DLD1 (cell line): Measurements from ENCODE around the gene MED13L.
"Not testable (repeated sequence)": the region's sequence is repeated elsewhere in the genome, so short reads cannot be mapped to it uniquely, and the experiment has no call there.

Source experiments
- in situ Hi-C: cut with HindIII; loops from 2 replicates; pipeline ENCODE4 v1.10.0; 2017; ENCODE audit warnings: low sequenced_read_pairs

MED13L gene

DNA sequence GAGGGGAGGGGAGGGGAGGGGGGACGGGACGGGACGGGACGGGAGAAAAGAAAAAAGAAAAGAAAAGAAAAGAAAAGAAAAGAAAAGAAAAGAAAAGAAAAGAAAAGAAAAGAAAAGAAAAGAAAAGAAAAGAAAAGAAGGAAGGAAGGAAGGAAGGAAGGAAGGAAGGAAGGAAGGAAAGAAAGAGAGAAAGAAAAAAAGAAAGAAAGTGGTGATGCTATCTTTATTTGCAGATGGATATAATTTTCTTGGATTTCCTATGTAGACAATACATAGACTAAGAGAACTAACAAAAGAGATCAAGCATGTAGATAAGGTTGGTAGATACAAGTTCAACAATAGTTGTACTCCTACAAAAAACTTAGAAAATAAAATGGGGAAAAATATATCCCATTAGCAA, 245.9 kb downstream of the MED13L start:
- in situ Hi-C loops = not testable (repeated sequence)

DNA sequence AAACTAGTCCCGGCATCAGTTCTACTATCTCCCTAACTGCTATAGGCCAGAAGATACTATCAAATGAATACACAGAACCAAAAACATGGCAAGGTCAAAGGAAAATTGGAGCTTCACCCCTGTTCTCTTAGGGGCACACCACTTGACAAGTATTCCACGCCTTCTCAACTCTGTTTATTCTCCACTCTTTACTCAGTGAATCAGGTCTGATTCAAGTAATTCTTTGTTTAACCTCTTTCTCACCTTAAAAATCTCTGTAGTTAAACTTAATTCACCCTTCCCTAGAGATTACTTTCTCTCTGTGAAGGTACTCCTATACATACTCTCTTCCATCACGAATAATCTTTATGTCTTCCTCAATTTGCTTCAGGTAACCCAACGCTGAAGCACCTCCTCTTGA, 248.9 kb downstream of the MED13L start:
- in situ Hi-C loops = no loop called here

DNA sequence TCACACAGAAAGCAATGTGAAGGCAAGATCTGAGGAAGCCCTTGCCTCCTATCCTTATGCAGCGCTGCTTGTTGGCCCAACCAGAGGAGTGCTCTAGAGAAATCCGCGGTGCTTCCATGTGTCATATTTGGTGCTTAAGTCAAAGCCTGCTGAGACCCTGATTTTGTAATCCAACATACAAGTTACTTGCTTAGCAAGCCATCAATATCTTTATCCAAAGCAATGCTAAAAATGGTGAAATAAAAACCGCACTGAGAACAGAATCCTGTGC, 250.0 kb downstream of the MED13L start:
- in situ Hi-C loops = no loop called here

DNA sequence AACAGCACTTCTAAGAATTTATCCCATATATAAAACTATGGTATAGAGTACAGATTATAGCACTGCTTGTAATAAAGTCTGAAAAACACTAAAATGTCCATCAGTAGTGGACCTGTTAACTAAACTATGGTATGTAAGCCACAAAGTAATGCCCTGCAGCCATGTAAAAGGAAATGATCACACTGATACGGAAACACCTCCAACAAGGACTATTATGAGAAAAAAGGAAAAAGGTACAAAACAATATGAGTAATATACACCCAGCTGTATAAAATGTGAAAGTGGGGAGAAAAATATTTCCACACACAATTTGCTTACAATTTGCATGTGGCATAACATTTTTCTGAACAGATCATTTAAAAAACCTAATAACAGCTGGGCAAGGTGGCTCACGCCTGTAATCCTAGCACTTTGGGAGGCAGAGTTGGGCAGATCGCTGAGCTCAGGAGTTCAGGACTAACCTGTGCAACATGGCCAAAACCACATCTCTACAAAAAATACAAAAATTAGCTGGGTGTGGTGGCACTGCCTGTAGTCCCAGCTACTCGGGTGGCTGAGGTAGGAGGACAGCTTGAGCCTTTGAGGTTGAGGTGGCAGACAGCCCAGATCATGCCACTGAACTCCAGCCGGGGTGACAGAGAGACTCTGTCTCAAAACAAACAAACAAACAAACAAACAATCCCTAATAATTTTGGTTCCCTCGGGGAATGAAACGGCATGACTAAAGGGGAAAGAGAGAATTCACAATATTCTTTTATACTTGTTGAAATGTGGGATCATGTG, 250.5 kb downstream of the MED13L start:
- in situ Hi-C loops = no loop called here

DNA sequence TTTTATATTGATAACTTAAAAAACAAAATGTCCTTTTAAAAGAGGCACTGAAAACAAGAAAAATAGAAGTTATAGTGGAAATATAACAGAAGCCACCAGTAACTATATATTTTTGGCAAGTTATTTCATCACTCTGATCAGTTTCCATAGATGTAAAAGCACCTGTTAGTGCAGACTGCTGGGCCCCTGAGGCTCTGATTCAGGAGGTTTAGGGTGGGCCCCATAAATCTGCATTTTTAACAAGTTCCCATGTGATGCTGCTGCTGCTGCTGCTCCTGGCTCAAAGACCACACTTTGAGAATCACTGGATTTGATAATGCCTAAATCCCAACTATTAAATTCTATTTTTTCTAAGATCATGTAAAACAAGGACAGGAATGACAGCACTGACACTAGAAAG, 251.1 kb downstream of the MED13L start:
- in situ Hi-C loops = no loop called here

- in situ Hi-C loops = no loop called here
Observed at GRCh38 chr12:116024769-116025168, 252.7 kb downstream of the MED13L start.

DNA sequence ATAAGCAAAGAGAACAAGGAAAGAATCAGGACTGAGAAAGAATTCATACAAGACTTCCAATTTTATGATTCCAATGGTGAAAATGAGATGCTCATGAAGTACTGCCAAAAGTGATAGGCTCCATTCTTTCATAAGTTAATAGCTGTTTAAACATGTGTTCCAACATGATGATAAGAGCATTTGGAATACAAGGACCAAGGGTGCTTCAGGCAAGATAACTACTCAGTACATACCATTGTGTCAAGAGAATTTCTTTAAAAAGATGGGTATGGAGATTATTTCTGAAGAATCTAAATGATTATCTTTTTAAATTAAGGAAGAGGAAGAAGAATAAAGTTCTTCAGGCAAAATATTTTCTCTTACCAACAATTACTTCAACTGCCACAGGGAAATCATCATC, 258.1 kb downstream of the MED13L start:
- in situ Hi-C loops = no loop called here

GRCh38 chr12:116018282-116018681, 259.2 kb downstream of the MED13L start:
- in situ Hi-C loops = no loop called here

DNA sequence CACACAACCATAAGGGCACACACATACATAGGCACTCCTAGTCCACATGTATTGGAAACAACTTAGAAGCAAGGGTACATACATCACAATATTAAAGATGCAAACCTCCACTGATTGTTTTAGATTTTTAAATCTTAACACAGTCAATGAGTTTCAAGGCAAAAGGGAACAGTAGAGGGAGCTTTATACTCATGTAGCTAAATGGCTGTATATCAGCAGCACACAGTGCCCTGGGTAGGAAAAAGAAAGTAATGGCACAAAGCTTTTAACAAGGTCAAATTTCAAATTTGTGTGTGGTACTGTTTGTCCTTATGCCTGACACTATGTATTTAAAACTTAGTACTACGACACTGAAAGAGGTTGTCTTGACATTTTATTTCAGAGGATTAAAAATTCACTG, 262.0 kb downstream of the MED13L start:
- in situ Hi-C loops = no loop called here

DNA sequence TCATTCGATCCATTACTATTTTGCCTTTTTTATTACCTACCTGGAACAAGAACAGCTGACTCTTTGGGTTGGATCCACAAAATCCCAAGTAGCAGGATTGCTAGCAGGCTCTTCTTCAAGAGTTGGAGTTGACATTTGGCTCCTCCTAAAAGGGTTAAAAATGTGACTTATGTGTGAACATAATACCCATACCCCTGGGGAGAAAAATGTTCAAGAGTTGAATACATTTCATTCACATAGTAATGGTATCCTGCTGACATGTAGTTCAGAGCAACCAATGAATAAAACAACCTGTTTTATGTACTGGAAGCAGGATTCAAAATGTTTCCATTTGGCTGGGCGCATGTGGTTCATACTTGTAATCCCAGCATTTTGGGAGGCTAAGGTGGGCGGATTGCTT, 264.7 kb downstream of the MED13L start:
- in situ Hi-C loops = no loop called here

GRCh38 chr12:116011217-116011616, 266.3 kb downstream of the MED13L start:
- in situ Hi-C loops = no loop called here

DNA sequence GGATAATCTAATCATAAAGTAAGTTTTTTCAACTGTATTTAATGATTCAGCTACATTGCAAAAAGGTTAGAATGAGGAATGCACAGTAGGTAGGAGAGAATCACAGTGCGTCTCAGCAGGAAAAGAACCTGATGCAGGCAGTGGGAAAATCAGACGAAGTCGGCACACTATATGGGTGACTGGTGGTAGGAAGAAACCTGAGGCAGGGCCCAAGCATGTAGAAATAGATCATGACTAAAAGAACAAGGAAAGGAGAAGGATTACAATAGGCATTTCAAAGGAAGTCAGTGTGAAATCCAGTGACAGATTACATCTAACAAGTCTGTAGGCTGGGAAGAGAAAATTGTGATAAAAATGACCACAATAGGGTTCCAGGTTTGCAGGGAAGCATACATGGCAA, 267.0 kb downstream of the MED13L start:
- in situ Hi-C loops = no loop called here

DNA sequence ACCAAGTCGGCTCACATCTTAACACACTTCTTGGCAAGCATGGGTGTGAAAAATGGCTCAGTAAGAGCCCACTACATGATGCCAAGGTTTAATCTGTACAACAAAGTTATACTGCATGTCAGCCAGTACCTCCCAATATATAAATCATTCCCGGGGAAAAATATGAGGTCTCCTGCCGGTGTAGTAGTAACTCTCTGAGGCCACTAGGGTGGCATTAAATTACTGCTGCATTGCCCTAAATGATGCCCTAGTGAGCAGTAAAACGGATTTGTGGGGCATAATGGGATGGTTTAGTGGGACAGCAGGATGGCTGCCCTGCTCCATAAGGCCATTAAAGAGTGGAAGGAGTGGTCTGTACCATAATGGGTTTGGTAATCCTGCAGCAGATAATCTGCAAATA, 267.7 kb downstream of the MED13L start:
- in situ Hi-C loops = no loop called here

DNA sequence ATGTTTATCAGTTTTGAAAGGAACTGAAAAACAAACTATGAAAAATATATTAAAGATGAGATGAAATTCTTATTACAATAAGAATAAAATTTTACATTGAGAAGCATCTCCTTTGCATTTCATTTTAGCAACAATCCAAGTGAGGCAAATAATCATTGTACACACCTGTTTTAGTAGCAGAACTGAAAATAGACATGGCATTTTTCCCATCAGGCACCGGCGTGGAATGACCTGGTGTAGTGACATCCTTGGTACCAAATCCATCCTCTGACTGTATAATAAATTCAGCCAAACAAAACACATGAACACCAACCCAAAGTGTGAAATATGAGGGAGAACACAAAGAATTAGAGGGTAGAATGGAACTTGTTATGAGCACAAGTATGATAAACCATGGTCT, 271.4 kb downstream of the MED13L start:
- in situ Hi-C loops = no loop called here

- in situ Hi-C loops = no loop called here
Observed at GRCh38 chr12:116002890-116003536, 274.5 kb downstream of the MED13L start.

- in situ Hi-C loops = no loop called here
Observed at GRCh38 chr12:116000252-116000651, 277.2 kb downstream of the MED13L start.

GRCh38 chr12:115999582-115999981, 277.9 kb downstream of the MED13L start:
- in situ Hi-C loops = no loop called here

DNA sequence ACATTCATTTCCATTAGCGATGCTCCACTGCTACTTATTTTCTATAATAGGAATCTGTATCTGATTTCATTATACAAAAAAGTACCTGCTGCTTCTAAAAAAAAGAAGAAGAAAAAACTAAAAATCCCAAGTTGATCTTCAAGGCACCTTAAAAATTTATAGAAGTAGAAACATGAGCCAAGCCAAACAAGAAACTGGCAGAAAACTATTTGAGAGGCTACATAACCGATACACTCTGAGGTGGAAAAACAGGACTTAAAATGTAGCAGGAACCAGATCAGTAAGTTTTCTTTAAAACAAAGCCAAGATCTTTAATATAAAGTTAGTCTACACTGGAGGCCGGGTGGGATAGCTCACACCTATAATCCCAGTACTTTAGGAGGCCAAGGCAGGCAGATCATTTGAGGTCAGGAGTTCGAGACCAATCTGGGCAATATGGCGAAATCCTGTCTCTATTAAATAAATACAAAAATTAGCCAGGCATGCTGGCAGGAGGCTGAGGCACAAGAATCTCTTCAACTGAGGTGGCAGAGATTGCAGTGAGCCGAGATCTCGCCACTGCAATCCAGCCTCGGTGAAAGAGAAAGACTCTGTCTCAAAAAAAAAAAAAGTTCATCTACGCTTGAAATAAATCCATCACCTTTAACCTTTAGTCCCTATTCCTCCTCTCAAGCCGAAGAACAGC, 278.6 kb downstream of the MED13L start:
- in situ Hi-C loops = no loop called here

DNA sequence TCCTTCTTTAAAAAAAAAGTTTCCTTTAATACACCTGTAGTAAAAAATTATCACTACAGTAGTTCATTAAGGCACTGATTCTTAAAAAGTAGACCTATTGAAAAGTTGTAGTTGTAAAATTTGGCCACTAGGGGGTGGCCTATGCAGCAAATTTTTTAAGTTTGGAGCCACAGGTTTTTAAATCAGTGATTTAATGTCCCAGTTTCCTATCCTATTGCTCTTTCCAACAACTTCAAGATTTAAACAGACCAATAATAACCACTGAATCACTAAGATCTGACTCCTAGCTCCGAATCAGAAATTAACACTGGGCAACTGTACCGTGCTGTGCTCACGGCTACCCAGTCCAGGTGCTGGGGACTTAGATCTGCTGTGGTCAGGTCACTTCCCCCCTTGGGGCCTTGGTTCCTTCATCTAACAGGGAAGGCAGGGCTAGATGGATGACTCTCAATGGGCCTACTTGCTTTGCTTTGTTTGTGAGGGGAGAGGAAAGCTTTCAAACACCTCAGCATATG, 279.3 kb downstream of the MED13L start:
- in situ Hi-C loops = no loop called here

DNA sequence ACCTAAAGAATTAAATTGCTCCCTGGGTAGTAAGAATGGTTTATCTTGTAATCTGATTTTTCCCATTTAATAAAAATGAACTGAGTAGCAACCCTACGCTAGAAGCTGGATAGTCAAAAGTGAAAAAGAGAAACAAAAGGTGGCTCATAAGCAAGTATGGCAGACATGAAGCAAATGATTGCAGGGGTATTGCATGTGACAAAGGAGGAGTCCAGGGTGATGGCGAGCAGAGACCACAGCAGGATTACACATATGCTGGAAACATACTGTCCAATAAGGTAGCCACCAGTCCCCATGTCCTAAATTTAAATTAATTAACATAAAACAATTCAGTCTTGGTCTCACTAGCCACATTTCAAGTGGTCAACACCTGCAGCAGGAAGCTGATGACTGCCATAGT, 283.8 kb downstream of the MED13L start:
- in situ Hi-C loops = no loop called here

DNA sequence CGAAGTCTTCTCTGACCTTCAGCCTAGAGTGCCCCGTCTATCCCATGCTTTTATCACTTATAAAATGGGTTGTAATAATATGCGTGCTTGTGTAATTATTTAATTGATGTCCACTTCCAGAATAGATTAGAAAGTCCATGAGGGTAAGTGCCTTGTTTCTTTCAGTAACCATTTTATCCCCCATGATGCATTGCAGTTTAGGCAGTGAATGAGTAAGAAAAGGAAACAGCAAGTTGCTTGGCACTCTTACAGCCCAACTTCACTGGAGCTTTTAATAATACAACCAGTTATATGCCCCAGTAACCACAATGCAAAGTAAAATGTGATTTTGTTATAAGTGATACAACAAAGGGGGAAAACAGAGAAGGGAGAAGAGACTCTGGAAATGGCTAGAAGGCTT, 287.3 kb downstream of the MED13L start:
- in situ Hi-C loops = no loop called here
